Upper lobe of left lung (tissue), 6 donors: ENCODE results near the gene GGT6. TPM values are rescaled to one million over a fixed set of nuclear protein-coding genes. Genes with fewer than 3 reads are reported as not detected.

ENCODE experiments used
- ATAC-seq, 2 donors: fragments of 200-7000 bp; cut with Tn5 transposase; one replicate each; pipeline ENCODE4 v1.9.1; 2022; ENCODE audit warnings: mild to moderate bottlenecking in 2 of 2, moderate library complexity in 2 of 2; ENCODE audit not compliant: low FRiP score in 2 of 2
- DNase-seq, 2 donors: peaks; one replicate each; pipeline ENCODE4 v3.0.0-alpha.2; 2019 to 2020
- H3K27ac ChIP-seq, 4 donors: fragments of 200-600 bp; sonication (generic); one replicate each; pipeline ENCODE4 v1.5.1; 2016 to 2019
- H3K27me3 ChIP-seq, 4 donors: fragments of 200-600 bp; sonication (generic); one replicate each; pipeline ENCODE4 v1.5.1; 2017 to 2019
- H3K36me3 ChIP-seq, 4 donors: fragments of 200-600 bp; sonication (generic); one replicate each; pipeline ENCODE4 v1.5.1; 2016 to 2019
- H3K4me1 ChIP-seq, 4 donors: fragments of 200-600 bp; sonication (generic); one replicate each; pipeline ENCODE4 v1.5.1; 2018 to 2019
- H3K4me3 ChIP-seq, 4 donors: fragments of 200-600 bp; sonication (generic); one replicate each; pipeline ENCODE4 v1.5.1; 2017 to 2019; ENCODE audit warnings: mild to moderate bottlenecking in 2 of 4, moderate library complexity in 1 of 4
- H3K9me3 ChIP-seq, 4 donors: fragments of 200-600 bp; sonication (generic); one replicate each; pipeline ENCODE4 v1.5.1; 2018 to 2019
- CTCF ChIP-seq, 6 experiments: fragments of 450-650 bp in 4 of 6; fragments of 200-600 bp in 2 of 6; sonication (generic) in 2 of 6; IDR thresholded peaks; one replicate each; pipeline ENCODE4 v1.5.1; 2016 to 2019; ENCODE audit warnings: antibody characterized with exemption in 6 of 6
- EP300 ChIP-seq, 4 donors: sonication (generic); formaldehyde crosslinking; IDR thresholded peaks; one replicate each; pipeline ENCODE4 v1.5.1; 2017; ENCODE audit warnings: antibody characterized with exemption in 4 of 4, control low read depth in 2 of 4
- POLR2A ChIP-seq, 4 donors: fragments of 450-650 bp; IDR thresholded peaks; one replicate each; pipeline ENCODE4 v1.5.1; 2016 to 2017; ENCODE audit warnings: antibody characterized with exemption in 4 of 4, mild to moderate bottlenecking in 2 of 4
- POLR2AphosphoS5 ChIP-seq, 2 donors: sonication (generic); formaldehyde crosslinking; IDR thresholded peaks; one replicate each; pipeline ENCODE4 v1.5.1; 2017; ENCODE audit warnings: antibody characterized with exemption in 2 of 2
- WGBS, 2 donors: methylation state at CpG; one replicate each; pipeline ENCODE4 v1.1.5; 2017 to 2018; 5-methylcytosine and 5-hydroxymethylcytosine counted together
- total RNA-seq, 6 donors: library from RNA; depleted of rRNA in 4 of 6; stranded (reverse); fragments of >200 nt in 4 of 6; gene quantifications; one replicate each; pipeline versions ENCODE4 v1.1.0 to v1.2.1, GENCODE V29; 2016 to 2021
- donor health status: DM: no; HTN: no; CAD: no; lungs with moderate emphysema.
- donor health status: DM: no; HTN: yes; CAD: no; lungs with severe emphysema.

The GGT6 gene
- total RNA-seq, 6 donors from 2014 or later: 3.8 to 18.7 (median 9.7) TPM

DNA sequence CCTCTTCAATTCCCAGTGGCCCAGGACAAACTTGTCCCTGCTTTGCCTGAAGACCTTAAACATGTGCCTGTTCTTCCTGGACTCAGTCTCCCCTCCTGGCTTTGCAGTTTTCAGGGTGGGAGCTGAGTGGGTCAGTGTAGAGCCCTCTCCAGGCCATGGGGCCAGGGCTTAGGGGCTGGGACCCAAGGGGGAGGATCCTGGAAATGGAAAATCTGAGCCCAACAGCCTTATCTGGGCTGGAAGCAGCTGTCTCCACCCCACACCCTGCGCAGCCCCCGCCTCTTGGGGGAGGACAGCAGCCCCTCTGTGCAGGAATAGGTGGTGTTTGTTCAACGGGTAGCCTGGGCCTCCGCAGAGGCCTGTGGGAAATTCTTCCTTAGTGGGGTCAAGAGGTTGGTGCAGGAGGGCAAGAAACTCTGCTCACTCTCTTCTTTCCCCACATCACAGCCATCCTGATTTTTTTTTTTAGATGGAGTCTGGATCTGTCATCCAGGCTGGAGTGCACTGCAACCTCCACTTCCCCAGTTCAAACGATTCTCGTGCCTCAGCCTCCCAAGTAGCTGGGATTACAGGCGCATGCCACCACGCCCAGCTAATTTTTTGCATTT lies 17.1 kb upstream of the GGT6 start:
- Histone ChIP-seq H3K4me3 (no peak overlapping the region), H3K4me1 (no peaks in the 10 kb centered on the region), H3K36me3 (no peaks in the 10 kb centered on the region), H3K27me3 (no peaks in the 10 kb centered on the region), H3K9me3 (no peaks in the 10 kb centered on the region), H3K27ac (no peak overlapping the region)
- TF ChIP-seq EP300 (IDR thresholded peaks at IDR 0.05) (no peak), CTCF (IDR thresholded peaks at IDR 0.05) (no peak), POLR2AphosphoS5 (IDR thresholded peaks at IDR 0.05) (no peak), POLR2A (IDR thresholded peaks at IDR 0.05) (no peak)
- no peak for DNase-seq
- WGBS, 2 donors: 84 to 86% methylated on average over 6 to 8 of the region's 8 CpGs
- peak in 1 of 2 donors; percentile 10 for ATAC-seq

DNA sequence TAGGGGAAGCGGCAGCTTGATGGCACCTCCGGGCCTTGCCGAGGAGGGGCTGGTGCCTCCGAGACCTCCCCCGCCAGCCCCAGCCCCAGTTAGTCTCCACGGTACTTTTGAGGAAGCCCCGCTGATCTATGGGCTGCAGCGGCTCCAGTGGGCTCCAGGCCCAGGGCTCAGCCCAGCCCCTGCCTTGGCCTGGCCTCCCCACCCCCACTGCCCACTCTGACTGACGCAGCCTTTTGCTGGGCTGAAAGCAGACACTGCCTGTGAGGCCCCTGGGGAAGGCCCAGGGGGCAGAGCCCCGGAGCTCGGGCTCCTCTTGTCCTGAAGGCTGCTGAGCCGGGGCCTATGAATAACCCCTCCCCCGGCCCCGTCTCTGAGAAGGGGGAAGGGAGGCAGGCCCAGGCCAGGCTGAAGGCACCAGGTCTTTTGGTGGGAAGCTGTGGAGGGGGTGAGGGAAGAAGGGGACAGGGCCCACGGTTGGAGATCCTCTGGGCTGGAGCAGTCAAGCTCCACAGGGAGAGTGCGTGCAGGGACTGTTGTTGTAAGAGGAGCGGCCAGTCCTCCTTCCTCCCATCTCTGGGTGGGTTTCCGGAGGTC lies 16.4 kb upstream of the GGT6 start:
- Histone ChIP-seq H3K9me3 (no peaks in the 10 kb centered on the region), H3K4me3 (no peak overlapping the region), H3K36me3 (no peaks in the 10 kb centered on the region), H3K27ac (no peak overlapping the region), H3K27me3 (no peaks in the 10 kb centered on the region), H3K4me1 (no peaks in the 10 kb centered on the region)
- DNase-seq (peak in 1 of 2 donors; percentile 63), ATAC-seq (no peak)
- 70 to 85% methylated on average over 8 to 18 of the region's 18 CpGs for WGBS, 2 donors
- no peak for TF ChIP-seq CTCF (IDR thresholded peaks at IDR 0.05)
- TF ChIP-seq EP300 (IDR thresholded peaks at IDR 0.05): no peak
- TF ChIP-seq POLR2A (IDR thresholded peaks at IDR 0.05): no peak

- H3K9me3 ChIP-seq: no peaks in the 10 kb centered on the region
- no peak for TF ChIP-seq POLR2A (IDR thresholded peaks at IDR 0.05)
- no peak for TF ChIP-seq EP300 (IDR thresholded peaks at IDR 0.05)
- TF ChIP-seq POLR2AphosphoS5 (IDR thresholded peaks at IDR 0.05): no peak
- TF ChIP-seq CTCF (IDR thresholded peaks at IDR 0.05): no peak
- no peak overlapping the region for H3K4me3 ChIP-seq
- DNase-seq (no peak), ATAC-seq (peak in 1 of 2 donors; percentile 37)
- no peak overlapping the region for H3K27ac ChIP-seq
- no peaks in the 10 kb centered on the region for H3K27me3 ChIP-seq
- H3K36me3 ChIP-seq: no peaks in the 10 kb centered on the region
- WGBS, 2 donors: 80 to 88% methylated on average over 6 of the region's 6 CpGs
- no peaks in the 10 kb centered on the region for H3K4me1 ChIP-seq
Measured at GRCh38 chr17:4576161-4576558, 15.8 kb upstream of the GGT6 start.

- ATAC-seq (peak; percentile 21 to 38), DNase-seq (no peak)
- Histone ChIP-seq H3K4me3 (no peak overlapping the region), H3K9me3 (no peaks in the 10 kb centered on the region), H3K36me3 (no peaks in the 10 kb centered on the region), H3K27ac (no peak overlapping the region), H3K27me3 (no peaks in the 10 kb centered on the region), H3K4me1 (no peaks in the 10 kb centered on the region)
- WGBS, 2 donors: 91 to 93% methylated on average over 7 to 9 of the region's 9 CpGs
- TF ChIP-seq EP300 (IDR thresholded peaks at IDR 0.05): no peak
- no peak for TF ChIP-seq POLR2A (IDR thresholded peaks at IDR 0.05)
- TF ChIP-seq CTCF (IDR thresholded peaks at IDR 0.05): no peak
- no peak for TF ChIP-seq POLR2AphosphoS5 (IDR thresholded peaks at IDR 0.05)
Measured at GRCh38 chr17:4574448-4575045, 14.2 kb upstream of the GGT6 start.
